Caco-2 (cell line): ENCODE data around the gene KHNYN. TPM values are rescaled to one million over a fixed set of nuclear protein-coding genes. Genes with fewer than 3 reads are reported as not detected.

Experiments used
- BruUV-seq: library from RNA; stranded (reverse); fragments of 400-500 nt; replicated peaks from 2 replicates; lab custom pipeline; 2021; lab: Mats Ljungman, UMichigan
- CTCF ChIA-PET: fragments of 300-600 bp; sonication (Branson Sonifier 250); formaldehyde crosslinking; loops from one replicate; lab custom pipeline; 2022; ENCODE audit warnings: antibody characterized with exemption; lab: Charles Lee
- POLR2A ChIA-PET: fragments of 300-600 bp; sonication (Branson Sonifier 250); formaldehyde crosslinking; loops from one replicate; lab custom pipeline; 2022; ENCODE audit warnings: antibody characterized with exemption; lab: Charles Lee
- DNase-seq, 2 experiments: peaks; one replicate each; pipeline versions ENCODE4 v3.0.0 to v3.0.0-alpha.2; 2020 to 2022
- H3K27me3 ChIP-seq: replicated peaks from 2 replicates; pipeline ENCODE4 v1.6.0; 2011; ENCODE audit warnings: low read length; ENCODE audit not compliant: control insufficient read depth, insufficient read depth
- H3K36me3 ChIP-seq: 2 replicates; pipeline ENCODE4 v1.5.1; 2011; ENCODE audit warnings: low read length; ENCODE audit not compliant: control insufficient read depth, insufficient read depth
- H3K4me1 ChIP-seq: fragments of 250-450 bp; sonication (Bioruptor Pico); 2 replicates; pipeline ENCODE4 v1.5.1; 2020; ENCODE audit warnings: mild to moderate bottlenecking
- H3K4me3 ChIP-seq: 2 replicates; pipeline ENCODE4 v1.5.1; 2011; ENCODE audit warnings: low read depth, mild to moderate bottlenecking, control low read depth, low read length
- H3K9me3 ChIP-seq: fragments of 250-450 bp; sonication (Bioruptor Pico); 2 replicates; pipeline ENCODE4 v1.5.1; 2020; ENCODE audit warnings: mild to moderate bottlenecking, moderate library complexity
- H3K27ac Mint-ChIP-seq: one replicate; pipeline ENCODE4 v1.8.0; 2022; ENCODE audit warnings: mixed read lengths; ENCODE audit not compliant: unreplicated experiment
- H3K27me3 Mint-ChIP-seq: one replicate; pipeline ENCODE4 v1.8.0; 2022; ENCODE audit warnings: mixed read lengths; ENCODE audit not compliant: insufficient read depth, unreplicated experiment
- H3K36me3 Mint-ChIP-seq: one replicate; pipeline ENCODE4 v1.8.0; 2022; ENCODE audit warnings: mild to moderate bottlenecking, mixed read lengths; ENCODE audit not compliant: insufficient read depth, unreplicated experiment
- H3K4me1 Mint-ChIP-seq: one replicate; pipeline ENCODE4 v1.8.0; 2022; ENCODE audit warnings: low read depth, mixed read lengths; ENCODE audit not compliant: unreplicated experiment
- H3K4me3 Mint-ChIP-seq: one replicate; pipeline ENCODE4 v1.8.0; 2022; ENCODE audit warnings: mild to moderate bottlenecking, moderate library complexity, mixed read lengths; ENCODE audit not compliant: unreplicated experiment
- H3K9me3 Mint-ChIP-seq: one replicate; pipeline ENCODE4 v1.8.0; 2022; ENCODE audit warnings: mixed read lengths; ENCODE audit not compliant: unreplicated experiment
- CTCF ChIP-seq, 2 experiments: fragments of 200-600 bp in 1 of 2; IDR thresholded peaks; 1 replicate in 1 of 2; 2 replicates in 1 of 2; pipeline versions ENCODE4 v1.5.1 to v1.8.0; 2011 to 2022; ENCODE audit warnings: antibody characterized with exemption in 1 of 2, control low read depth in 1 of 2, inconsistent platforms in 1 of 2, low read depth in 1 of 2, low read length in 1 of 2, mild to moderate bottlenecking in 1 of 2, moderate library complexity in 1 of 2; ENCODE audit not compliant: insufficient read depth in 1 of 2, severe bottlenecking in 1 of 2, unreplicated experiment in 1 of 2
- intact Hi-C: fragments of 100-400 bp; cut with micrococcal nuclease; formaldehyde crosslinking; loops from one replicate; pipeline ENCODE4 v1.10.0; 2022; ENCODE audit not compliant: unreplicated experiment
- total RNA-seq: library from RNA; stranded (reverse); gene quantifications from 2 replicates; pipeline ENCODE4 v1.2.3, GENCODE V29; 2022

KHNYN gene
- total RNA-seq, 1 experiment from 2014 or later = 50.5 TPM

DNA sequence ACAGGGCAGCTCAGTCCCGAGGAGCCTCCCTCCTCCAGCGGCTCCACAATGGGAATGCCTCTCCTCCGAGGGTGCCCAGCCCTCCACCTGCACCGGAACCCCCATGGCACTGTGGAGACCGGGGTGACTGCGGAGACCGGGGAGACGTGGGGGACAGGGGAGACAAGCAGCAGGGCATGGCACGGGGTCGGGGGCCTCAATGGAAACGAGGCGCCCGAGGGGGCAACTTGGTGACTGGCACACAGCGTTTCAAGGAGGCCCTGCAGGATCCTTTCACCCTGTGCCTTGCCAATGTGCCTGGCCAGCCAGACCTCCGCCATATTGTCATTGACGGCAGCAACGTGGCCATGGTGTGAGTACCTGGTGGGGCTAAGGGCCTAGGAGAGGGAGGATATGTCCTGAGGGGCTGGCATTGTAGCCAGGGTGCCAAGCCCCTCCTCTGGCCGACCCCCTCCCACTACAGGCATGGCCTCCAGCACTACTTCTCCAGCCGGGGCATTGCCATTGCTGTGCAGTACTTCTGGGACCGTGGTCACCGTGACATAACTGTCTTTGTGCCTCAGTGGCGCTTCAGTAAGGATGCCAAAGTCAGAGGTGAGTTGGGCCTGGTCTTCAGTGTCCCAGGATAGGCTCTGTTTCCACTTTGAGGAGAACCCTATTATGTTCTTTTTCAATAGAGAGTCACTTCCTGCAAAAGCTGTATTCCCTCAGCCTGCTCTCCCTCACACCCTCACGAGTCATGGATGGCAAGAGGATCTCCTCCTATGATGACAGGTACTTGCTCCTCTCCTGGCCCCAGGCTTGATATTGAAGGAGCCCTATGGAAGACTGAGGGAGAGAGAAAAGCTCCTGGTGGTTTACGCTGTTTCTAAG is 2.7 kb downstream of the KHNYN start:
- Mint-ChIP-seq H3K27ac (peak overlapping the region; percentile 56), H3K36me3 (peaks cover 26% of the 10 kb centered on the region), H3K4me1 (peaks cover 24% of the 10 kb centered on the region), H3K4me3 (no peak overlapping the region), H3K27me3 (no peaks in the 10 kb centered on the region), H3K9me3 (no peaks in the 10 kb centered on the region)
- intact Hi-C loops = no loop called here
- no TSS peak for BruUV-seq
- DNase-seq = no peak
- peaks cover 7% of the 10 kb centered on the region for H3K36me3 ChIP-seq
- H3K27me3 ChIP-seq = no peaks in the 10 kb centered on the region
- H3K4me1 ChIP-seq = peaks cover 35% of the 10 kb centered on the region
- H3K9me3 ChIP-seq = no peaks in the 10 kb centered on the region
- ChIA-PET CTCF (interaction anchor here (0.9 to 3.7 kb wide), 30 partner anchors 10 to 190 kb away, joined by 3 to 111 read pairs (median 5); partner anchors contain the start of genes CIDEB, DHRS1, NOP9 and RABGGTA), POLR2A (interaction anchor here (0.5 to 1.5 kb wide), 5 partner anchors 9 to 190 kb away, joined by 3 to 12 read pairs (median 6); partner anchors contain the start of gene TINF2)
- TF ChIP-seq CTCF (IDR thresholded peaks at IDR 0.05; ENCODE audit: insufficient read depth in 1 of 2, low read depth in 1 of 2, low read length in 1 of 2, severe bottlenecking in 1 of 2, unreplicated experiment in 1 of 2) = no peak
- no peak overlapping the region for H3K4me3 ChIP-seq

- intact Hi-C loops = no loop called here
- no peak overlapping the region for H3K27ac Mint-ChIP-seq
- H3K4me3 Mint-ChIP-seq = no peak overlapping the region
- no TSS peak for BruUV-seq
- Histone ChIP-seq H3K9me3 (no peaks in the 10 kb centered on the region), H3K36me3 (peaks cover 7% of the 10 kb centered on the region), H3K4me1 (peaks cover 19% of the 10 kb centered on the region), H3K4me3 (no peak overlapping the region), H3K27me3 (no peaks in the 10 kb centered on the region)
- ChIA-PET CTCF (interaction anchor here (0.6 to 4.1 kb wide), 2 partner anchors 68 to 101 kb away, joined by 3 to 37 read pairs; no protein-coding TSS in a partner anchor), POLR2A (no interaction called here)
- peaks cover 39% of the 10 kb centered on the region for H3K36me3 Mint-ChIP-seq
- H3K9me3 Mint-ChIP-seq = no peaks in the 10 kb centered on the region
- H3K4me1 Mint-ChIP-seq = peaks cover 20% of the 10 kb centered on the region
- no peaks in the 10 kb centered on the region for H3K27me3 Mint-ChIP-seq
- no peak for DNase-seq
- TF ChIP-seq CTCF (IDR thresholded peaks at IDR 0.05; ENCODE audit: insufficient read depth in 1 of 2, low read depth in 1 of 2, low read length in 1 of 2, severe bottlenecking in 1 of 2, unreplicated experiment in 1 of 2) = no peak
These were observed 4.3 kb downstream of the KHNYN start for GRCh38 chr14:24434036-24434435.

DNA sequence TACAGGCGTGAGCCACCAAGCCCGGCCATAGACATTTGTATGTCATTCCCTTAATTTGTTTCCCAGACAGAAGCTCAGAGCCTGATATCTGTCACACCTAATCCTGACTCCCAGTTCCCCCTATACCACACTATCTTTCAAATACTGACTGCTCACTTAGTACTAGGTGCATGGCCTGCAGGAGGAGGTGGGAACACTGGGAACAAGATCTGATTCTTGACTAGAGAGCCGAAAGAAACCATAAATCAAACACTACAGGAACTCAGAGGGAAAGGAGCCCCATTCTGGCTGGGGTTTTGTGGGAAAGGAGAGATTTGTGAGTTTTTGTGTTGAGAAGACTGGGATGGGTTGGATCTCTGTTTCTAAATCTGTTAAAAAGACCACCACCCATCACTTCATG is 4.9 kb downstream of the KHNYN start:
- H3K36me3 Mint-ChIP-seq = peaks cover 46% of the 10 kb centered on the region
- peaks cover 14% of the 10 kb centered on the region for H3K4me1 Mint-ChIP-seq

More for the DNA sequence above, 4.9 kb downstream of the KHNYN start:
- Mint-ChIP-seq H3K27ac (no peak overlapping the region), H3K9me3 (no peaks in the 10 kb centered on the region), H3K4me3 (no peak overlapping the region), H3K27me3 (no peaks in the 10 kb centered on the region)
- TF ChIP-seq CTCF (IDR thresholded peaks at IDR 0.05; ENCODE audit: insufficient read depth in 1 of 2, low read depth in 1 of 2, low read length in 1 of 2, severe bottlenecking in 1 of 2, unreplicated experiment in 1 of 2) = no peak
- ChIA-PET CTCF (interaction anchor here (0.6 to 4.1 kb wide), 2 partner anchors 68 to 102 kb away, joined by 3 to 37 read pairs; no protein-coding TSS in a partner anchor), POLR2A (no interaction called here)
- no peak for DNase-seq
- no TSS peak for BruUV-seq
- H3K9me3 ChIP-seq = no peaks in the 10 kb centered on the region
- H3K27me3 ChIP-seq = no peaks in the 10 kb centered on the region
- no peak overlapping the region for H3K4me3 ChIP-seq
- peaks cover 13% of the 10 kb centered on the region for H3K4me1 ChIP-seq
- intact Hi-C loops = no loop called here
- H3K36me3 ChIP-seq = peaks cover 7% of the 10 kb centered on the region
